Measurements from ENCODE around the gene AKR1E2. TPM values are rescaled to one million over a fixed set of nuclear protein-coding genes. Genes with fewer than 3 reads are reported as not detected.

Gene AKR1E2
- total RNA-seq (2022; extraction: Qiagen RNA extraction; ENCODE audit: low read depth): 7.5 to 7.9 TPM (median 7.5 TPM) in 5 replicates

GRCh38 chr10:4825868-4826791 lies at the start of gene AKR1E2:
TSS of gene AKR1E2 (plus strand) at chr10:4826207. CDS start at chr10:4826325, 118 bp downstream.

Other genes starting within 250 kb of the AKR1E2 start
- gene AKR1C1, start 137.2 kb downstream of the AKR1E2 start, total RNA-seq (2022; extraction: Qiagen RNA extraction; ENCODE audit: low read depth): 498 to 596 TPM (median 584 TPM) in 5 replicates
- 3,382 to 4,029 TPM (median 3,494 TPM) in 5 replicates for gene AKR1C2, start 177.7 kb downstream of the AKR1E2 start, total RNA-seq (2022; extraction: Qiagen RNA extraction; ENCODE audit: low read depth)